HG03442 (cell line): ENCODE data around the gene CTR9.

Experiments
- ATAC-seq: cut with Tn5 transposase; IDR thresholded peaks from one replicate; pipeline ENCODE4 v1.9.1; 2021; ENCODE audit warnings: mild to moderate bottlenecking, moderate library complexity; ENCODE audit not compliant: unreplicated experiment

Gene CTR9

DNA sequence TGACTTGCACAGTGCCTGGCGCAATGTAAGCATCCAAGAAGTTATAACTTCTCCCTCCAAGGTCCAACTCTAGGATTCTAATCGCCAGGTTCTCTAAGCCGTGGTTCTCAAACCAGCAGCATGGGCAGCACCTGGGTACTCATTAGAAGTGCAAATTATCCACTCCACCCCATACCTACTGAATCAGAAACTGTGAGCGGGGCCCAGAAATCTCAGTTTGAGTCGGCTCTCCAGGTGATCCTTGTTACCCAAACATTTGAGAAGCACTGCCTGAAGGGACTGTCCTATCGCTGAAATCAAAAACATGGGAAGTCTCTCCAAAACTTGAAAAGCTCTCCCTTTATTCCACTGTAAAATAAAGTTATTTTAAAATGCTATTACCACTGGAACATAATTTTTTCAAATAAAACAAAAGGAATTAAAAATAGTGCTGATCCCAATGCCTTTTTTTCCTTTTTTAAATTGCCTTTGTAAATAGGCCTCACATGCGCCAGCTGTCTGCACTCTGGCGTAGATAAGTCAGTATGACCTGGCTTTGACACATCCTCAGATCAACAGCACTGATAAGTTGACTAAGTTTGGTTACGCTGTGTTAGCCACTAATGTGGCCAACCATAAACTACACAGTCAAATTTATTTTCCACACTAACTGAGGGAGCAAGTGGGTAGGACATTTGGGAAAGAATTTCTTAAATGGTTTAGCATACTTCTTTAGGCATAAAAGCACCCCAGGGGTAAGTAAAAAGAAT is 8.4 kb upstream of the CTR9 start:
- no peak for ATAC-seq

- ATAC-seq = no peak
These were observed 7.6 kb upstream of the CTR9 start for GRCh38 chr11:10743354-10744000.

DNA sequence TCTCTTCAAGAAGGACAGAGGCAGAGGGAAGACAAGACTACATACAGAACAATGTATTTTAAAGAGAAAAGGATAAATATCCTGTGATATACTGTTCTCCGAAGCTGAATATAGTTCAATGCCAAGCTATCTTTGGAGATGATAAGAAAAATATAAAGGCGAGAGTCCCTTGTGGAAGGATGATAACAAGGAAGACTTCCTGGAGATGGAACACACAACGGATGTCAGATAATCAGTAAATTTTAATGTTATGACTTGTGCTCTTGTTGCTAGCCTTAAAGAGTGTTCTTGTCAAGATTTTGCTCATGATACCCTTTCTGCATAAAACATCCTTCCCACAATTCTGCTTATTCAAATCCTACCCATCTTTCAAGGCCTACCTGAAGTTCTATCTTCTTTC is 6.8 kb upstream of the CTR9 start:
- no peak for ATAC-seq

DNA sequence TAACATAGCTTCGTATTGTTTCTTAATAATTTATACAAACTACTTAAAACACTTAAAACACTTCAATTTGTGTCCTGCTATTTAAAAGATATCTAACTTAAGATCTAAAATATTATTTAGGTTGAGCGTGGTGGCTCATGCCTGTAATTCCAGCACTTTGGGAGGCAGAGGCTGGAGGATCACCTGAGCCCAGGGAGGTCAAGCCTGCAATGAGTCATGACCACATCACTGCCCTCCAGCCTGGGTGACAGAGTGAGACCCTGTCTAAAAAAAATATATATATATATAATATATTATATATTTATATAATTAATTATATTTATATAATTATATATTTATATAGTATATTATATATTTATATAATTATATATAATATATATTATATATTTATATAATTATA is 4.2 kb upstream of the CTR9 start:
- ATAC-seq = no peak

DNA sequence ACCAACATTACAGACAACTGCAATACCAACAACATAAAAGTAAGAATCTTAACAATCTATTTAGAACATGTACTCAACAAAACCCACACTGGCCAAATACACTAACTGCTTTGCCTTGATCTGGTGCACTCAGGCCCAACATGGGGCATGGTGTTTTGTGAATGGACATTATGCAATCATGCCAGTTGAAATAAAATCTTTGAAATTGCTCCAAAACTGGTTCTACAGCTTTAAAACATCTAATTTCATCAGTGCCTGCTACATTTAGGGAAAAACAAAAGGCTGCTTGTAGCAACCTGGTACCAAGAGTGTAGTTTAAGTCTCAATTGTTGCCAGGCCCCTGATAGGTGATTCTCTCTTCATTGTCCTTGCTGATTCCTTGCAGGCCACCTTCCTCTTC is 3.3 kb upstream of the CTR9 start:
- no peak for ATAC-seq

DNA sequence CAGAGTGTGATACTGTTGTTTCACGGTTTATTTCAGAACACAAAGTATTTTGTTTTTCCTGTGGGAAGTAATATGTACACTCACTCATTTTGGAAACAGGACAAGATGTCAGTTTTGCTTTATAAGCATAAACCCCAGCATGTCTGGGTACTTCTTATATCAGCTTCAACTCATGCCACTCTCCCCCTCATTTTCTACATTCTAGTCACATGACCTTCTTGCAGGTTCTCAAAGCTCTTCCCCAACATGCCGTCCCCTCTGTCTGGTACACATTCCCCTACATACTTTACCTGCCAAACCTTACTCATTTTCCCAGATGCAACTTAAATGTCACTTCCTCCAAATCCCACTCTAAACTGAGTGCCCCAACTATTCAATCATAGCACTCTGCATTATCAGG is 1.6 kb upstream of the CTR9 start:
- ATAC-seq = no peak

GRCh38 chr11:10751581-10751940 is 515 bp downstream of the CTR9 start:
- no peak for ATAC-seq

- ATAC-seq = no peak
These were observed 1.0 kb downstream of the CTR9 start for GRCh38 chr11:10752061-10752460.

- ATAC-seq = no peak
These were observed 1.4 kb downstream of the CTR9 start for GRCh38 chr11:10752486-10752885.

GRCh38 chr11:10758957-10759356 is 7.9 kb downstream of the CTR9 start:
- no peak for ATAC-seq

DNA sequence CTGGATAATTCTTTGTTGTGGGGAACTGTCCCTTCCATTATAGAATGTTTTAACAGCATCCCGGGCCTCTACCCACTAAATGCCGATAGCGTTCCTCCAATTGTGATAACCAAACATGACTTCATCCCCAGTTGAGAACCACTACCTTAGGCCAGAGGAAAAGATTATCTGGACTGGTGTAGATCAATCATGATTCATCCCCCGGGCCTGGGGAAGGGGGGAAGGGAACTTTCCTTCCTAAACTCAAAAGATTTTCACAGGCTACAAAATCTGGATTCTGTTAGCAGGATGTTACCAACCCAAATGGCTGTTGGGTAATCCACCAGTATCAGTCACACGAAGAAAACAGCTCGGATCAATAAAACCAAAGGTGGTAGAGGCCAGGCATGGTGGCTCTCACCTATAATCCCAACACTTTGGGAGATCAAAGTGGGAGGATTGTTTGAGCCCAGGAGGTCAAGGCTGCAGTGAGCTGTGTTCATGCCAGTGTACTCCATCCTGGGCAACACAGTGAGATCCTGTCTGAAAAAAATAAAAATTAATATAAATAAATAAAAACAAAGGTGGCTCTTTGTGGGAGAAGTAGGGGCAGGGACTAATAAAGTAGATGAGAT is 10.1 kb downstream of the CTR9 start:
- no peak for ATAC-seq

GRCh38 chr11:10762185-10762584 is 11.1 kb downstream of the CTR9 start:
- peak; percentile 95 for ATAC-seq

DNA sequence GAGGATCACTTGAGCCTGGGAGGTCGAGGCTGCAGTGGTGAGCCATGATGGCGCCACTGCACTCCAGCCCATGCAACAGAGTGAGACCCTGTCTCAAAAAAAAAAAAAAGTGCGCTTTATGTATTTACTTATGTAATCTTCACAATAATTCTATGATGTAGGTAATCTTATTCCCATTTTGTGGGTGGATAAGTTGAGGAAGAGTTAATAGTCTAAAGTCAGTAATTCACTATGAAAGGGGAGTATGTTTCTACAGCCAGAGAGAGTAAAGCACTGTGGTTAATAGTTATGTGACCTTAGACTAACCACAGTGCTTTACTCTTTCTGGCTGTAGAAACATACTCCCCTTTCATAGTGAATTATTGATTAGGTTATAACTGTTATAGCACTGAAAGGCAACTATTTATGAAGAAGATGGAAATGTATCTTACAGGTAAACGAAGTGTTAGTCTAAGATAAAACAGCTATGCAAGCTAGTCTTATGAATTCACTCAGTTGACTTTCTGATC is 11.9 kb downstream of the CTR9 start:
- no peak for ATAC-seq

GRCh38 chr11:10763766-10764165 is 12.7 kb downstream of the CTR9 start:
- no peak for ATAC-seq

DNA sequence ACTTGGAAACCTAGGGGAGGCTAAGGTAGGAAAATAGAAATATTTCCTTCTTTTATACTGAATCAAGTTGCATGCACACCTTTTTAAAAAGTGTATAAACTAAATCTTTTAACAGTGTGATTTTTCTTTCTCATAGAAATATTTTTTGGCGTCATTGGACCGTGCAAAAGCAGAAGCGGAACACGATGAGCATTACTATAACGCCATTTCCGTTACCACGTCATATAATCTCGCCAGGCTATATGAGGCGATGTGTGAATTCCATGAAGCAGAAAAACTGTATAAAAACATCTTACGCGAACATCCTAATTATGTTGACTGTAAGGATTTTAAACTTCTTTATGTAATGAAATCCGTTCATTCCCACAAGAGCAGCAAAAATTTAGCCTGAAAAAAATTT is 13.4 kb downstream of the CTR9 start:
- no peak for ATAC-seq

- no peak for ATAC-seq
These were observed 19.7 kb downstream of the CTR9 start for GRCh38 chr11:10770626-10771254.

DNA sequence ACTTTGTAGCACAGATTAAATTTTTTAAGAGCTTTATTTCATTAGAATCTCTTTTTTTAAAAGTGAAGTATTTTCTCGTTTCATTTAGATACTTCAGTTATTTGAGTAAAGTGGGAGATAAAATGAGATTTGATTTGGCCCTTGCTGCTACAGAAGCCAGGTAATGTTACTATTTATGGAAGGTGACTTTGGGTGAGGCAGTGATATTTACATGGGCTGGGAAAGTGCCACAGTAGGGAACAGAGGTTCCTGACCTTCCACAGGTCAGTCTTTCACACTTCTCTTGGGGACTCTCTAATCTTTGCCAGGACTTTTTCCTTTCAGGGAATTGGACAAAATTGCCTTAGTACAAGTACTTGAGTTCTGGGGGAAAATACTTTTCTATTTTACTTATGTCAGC is 20.4 kb downstream of the CTR9 start:
- no peak for ATAC-seq

GRCh38 chr11:10774811-10775210 is 23.8 kb downstream of the CTR9 start:
- no peak for ATAC-seq

- ATAC-seq = no peak
These were observed 26.3 kb downstream of the CTR9 start for GRCh38 chr11:10777393-10777793.

DNA sequence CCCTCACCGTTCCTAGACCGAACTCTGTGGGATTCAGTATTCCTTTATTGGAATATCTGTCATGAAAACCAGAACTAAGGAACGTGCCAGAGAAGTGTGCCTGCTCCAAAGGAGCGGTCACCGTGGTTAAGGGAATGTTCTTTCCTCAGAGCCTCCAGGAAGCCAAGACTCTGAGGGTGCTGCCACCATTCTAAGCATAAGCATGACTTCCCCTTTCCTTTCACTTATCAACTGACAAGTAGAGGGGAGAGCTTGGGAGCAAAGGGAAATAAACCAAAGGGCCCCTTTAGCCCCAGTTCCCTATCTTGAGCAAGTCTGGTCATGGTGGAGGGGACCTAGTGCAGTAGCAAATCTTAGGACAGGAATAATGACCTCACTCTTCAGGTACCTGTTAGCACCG is 26.8 kb downstream of the CTR9 start:
- no peak for ATAC-seq

DNA sequence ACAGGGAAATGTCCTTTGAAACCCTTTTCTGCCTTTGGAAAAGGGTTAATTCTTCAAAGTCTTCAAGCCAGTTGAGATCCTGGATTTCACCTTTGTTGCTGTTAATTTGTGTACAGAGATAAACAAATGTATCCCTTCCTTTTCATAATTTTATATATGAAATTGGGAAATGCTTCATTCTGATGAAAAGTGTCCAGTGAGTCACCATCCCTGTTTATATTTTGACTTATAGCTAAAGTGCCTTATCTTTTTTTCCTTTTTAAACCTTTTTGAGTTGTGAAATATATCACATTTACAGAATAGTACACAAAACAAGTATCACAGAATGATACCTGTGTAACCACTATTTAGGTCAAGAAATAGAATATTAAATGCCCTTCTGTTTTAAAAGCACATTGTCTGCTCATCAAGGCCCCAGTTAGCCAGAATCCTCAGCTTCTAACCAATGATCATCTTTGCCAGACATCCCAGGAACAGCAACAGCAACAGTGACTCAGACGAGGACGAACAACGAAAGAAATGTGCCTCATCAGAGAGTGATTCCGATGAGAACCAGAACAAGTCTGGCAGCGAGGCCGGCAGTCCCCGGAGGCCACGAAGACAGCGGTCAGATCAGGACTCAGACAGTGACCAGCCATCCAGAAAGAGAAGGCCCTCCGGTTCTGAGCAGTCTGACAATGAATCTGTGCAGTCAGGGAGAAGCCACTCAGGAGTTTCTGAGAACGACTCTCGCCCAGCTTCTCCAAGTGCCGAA is 27.3 kb downstream of the CTR9 start:
- ATAC-seq = no peak
